K562 (cell line): Measurements from ENCODE around the gene SLC5A11. TPM values are rescaled to one million over a fixed set of nuclear protein-coding genes. Genes with fewer than 3 reads are reported as not detected.

ENCODE experiments used
- BCOR ChIP-seq: fragments of 450-650 bp; IDR thresholded peaks from 2 replicates; pipeline ENCODE4 v1.6.1; 2016
- DIDO1 ChIP-seq: fragments of 450-650 bp; IDR thresholded peaks from 2 replicates; pipeline ENCODE4 v1.6.1; 2016; ENCODE audit warnings: low read depth, missing biosample characterization, missing genetic modification characterization
- FOXJ3 ChIP-seq: sonication (generic); formaldehyde crosslinking; IDR thresholded peaks from 2 replicates; pipeline ENCODE4 v1.4.0; 2020; ENCODE audit warnings: mild to moderate bottlenecking, missing genetic modification reagents
- HDAC8 ChIP-seq: fragments of 450-650 bp; IDR thresholded peaks from 2 replicates; pipeline ENCODE4 v1.6.1; 2016; ENCODE audit warnings: mild to moderate bottlenecking, missing genetic modification characterization, moderate library complexity, missing compliant biosample characterization
- KLF16 ChIP-seq: IDR thresholded peaks from 2 replicates; pipeline ENCODE4 v1.6.1; 2016; ENCODE audit warnings: antibody characterized with exemption
- MIER1 ChIP-seq: fragments of 450-650 bp; IDR thresholded peaks from 2 replicates; pipeline ENCODE4 v1.6.1; 2016; ENCODE audit warnings: antibody characterized with exemption, mild to moderate bottlenecking, low read depth
- NR2C1 ChIP-seq, 2 experiments: fragments of 450-650 bp; IDR thresholded peaks; 2 replicates each; pipeline ENCODE4 v1.6.1; 2017; ENCODE audit warnings: mild to moderate bottlenecking in 2 of 2, antibody characterized with exemption in 1 of 2, inconsistent platforms in 1 of 2, missing compliant biosample characterization in 1 of 2, missing genetic modification characterization in 1 of 2
- OTX1 ChIP-seq: fragments of 450-650 bp; formaldehyde crosslinking; IDR thresholded peaks from 2 replicates; pipeline ENCODE4 v1.4.0; 2022; ENCODE audit warnings: mild to moderate bottlenecking
- RAD51 ChIP-seq: fragments of 450-650 bp; IDR thresholded peaks from 2 replicates; pipeline ENCODE4 v1.7.1; 2016; ENCODE audit warnings: low read depth, mild to moderate bottlenecking, borderline replicate concordance
- SREBF2 ChIP-seq: sonication (generic); formaldehyde crosslinking; IDR thresholded peaks from 2 replicates; pipeline ENCODE4 v1.4.0; 2020; ENCODE audit warnings: mild to moderate bottlenecking, missing genetic modification reagents
- STAG1 ChIP-seq: sonication (generic); formaldehyde crosslinking; IDR thresholded peaks from 2 replicates; pipeline ENCODE4 v1.5.0; 2020; ENCODE audit warnings: missing genetic modification reagents, borderline replicate concordance
- SUPT5H ChIP-seq: fragments of 450-650 bp; IDR thresholded peaks from 2 replicates; pipeline ENCODE4 v1.6.1; 2016
- THRAP3 ChIP-seq: fragments of 450-650 bp; IDR thresholded peaks from 2 replicates; pipeline ENCODE4 v1.6.1; 2016; ENCODE audit warnings: mild to moderate bottlenecking, inconsistent platforms, borderline replicate concordance
- ZFP30 ChIP-seq: fragments of 250-450 bp; sonication (Bioruptor Pico); IDR thresholded peaks from 2 replicates; pipeline ENCODE4 v1.8.0; 2022; ENCODE audit warnings: moderate library complexity, mild to moderate bottlenecking, inconsistent platforms, borderline replicate concordance
- ZKSCAN1 ChIP-seq: fragments of 150-350 bp; IDR thresholded peaks from 2 replicates; pipeline ENCODE4 v1.6.1; 2016; ENCODE audit warnings: low read depth, low read length
- ZNF217 ChIP-seq: sonication (generic); formaldehyde crosslinking; IDR thresholded peaks from 2 replicates; pipeline ENCODE4 v1.8.0; 2022; ENCODE audit warnings: mild to moderate bottlenecking, missing genetic modification reagents
- ZNF224 ChIP-seq: sonication (generic); formaldehyde crosslinking; IDR thresholded peaks from 2 replicates; pipeline ENCODE4 v1.8.0; 2022; ENCODE audit warnings: mild to moderate bottlenecking, missing genetic modification reagents
- ZZZ3 ChIP-seq: fragments of 450-650 bp; IDR thresholded peaks from 2 replicates; pipeline ENCODE4 v1.6.1; 2016; ENCODE audit warnings: antibody characterized with exemption, mild to moderate bottlenecking, moderate library complexity
- polyA plus RNA-seq, 8 experiments: library from polyadenylated mRNA; depleted of rRNA in 4 of 8; stranded (reverse) in 5 of 8; unstranded in 3 of 8; fragments of >200 nt; fragmentation: Nextera tagmentation in 2 of 8; fragmentation: Illumina TruSeq in 1 of 8; extraction: Ambion mirVana in 2 of 8; extraction: Trizol in 1 of 8; gene quantifications; 2 replicates each; pipeline versions ENCODE4 v1.2.1 to v1.2.3, GENCODE V29; 2011 to 2014; ENCODE audit warnings: inconsistent platforms in 1 of 8, missing spikeins in 1 of 8
- total RNA-seq, 7 experiments: library from RNA; depleted of rRNA in 6 of 7; stranded (reverse); fragments of >200 nt in 6 of 7; fragmentation: Illumina TruSeq in 2 of 7; extraction: Trizol in 2 of 7; gene quantifications; 2 replicates each; pipeline versions ENCODE4 v1.2.1 to v1.2.3, GENCODE V29; 2011 to 2021; ENCODE audit warnings: low replicate concordance in 1 of 7
- TF ChIP-seq, protein P1 (sequence below), 2 experiments: IDR thresholded peaks in 1 of 2; conservative IDR thresholded peaks in 1 of 2; 2 replicates each; pipeline ENCODE4 v1.6.1; 2016; ENCODE audit warnings: low read depth in 2 of 2, mild to moderate bottlenecking in 1 of 2, missing compliant biosample characterization in 1 of 2, missing genetic modification characterization in 1 of 2, moderate library complexity in 1 of 2
- TF ChIP-seq, protein P2 (sequence below): sonication (generic); formaldehyde crosslinking; IDR thresholded peaks from 2 replicates; pipeline ENCODE4 v1.8.1; 2023; ENCODE audit warnings: mild to moderate bottlenecking, missing genetic modification reagents
- TF ChIP-seq, protein P3 (sequence below), 2 experiments: fragments of 450-650 bp in 1 of 2; sonication (generic) in 1 of 2; formaldehyde crosslinking in 1 of 2; IDR thresholded peaks in 1 of 2; conservative IDR thresholded peaks in 1 of 2; 2 replicates each; pipeline versions ENCODE4 v1.6.1 to v1.8.1; 2016 to 2023; ENCODE audit warnings: mild to moderate bottlenecking in 2 of 2, moderate library complexity in 2 of 2, inconsistent platforms in 1 of 2, missing genetic modification reagents in 1 of 2
- TF ChIP-seq, protein P4 (sequence below): fragments of 250-450 bp; sonication (Bioruptor Pico); IDR thresholded peaks from 2 replicates; pipeline ENCODE4 v1.8.0; 2022; ENCODE audit warnings: inconsistent platforms

The SLC5A11 gene
- total and polyA plus RNA-seq, 9 of the 15 experiments (the other 6 are each of a cell fraction or from before 2014, with no cell fraction given): 0.04 to 0.25 (median 0.11) TPM; not detected in 3

DNA sequence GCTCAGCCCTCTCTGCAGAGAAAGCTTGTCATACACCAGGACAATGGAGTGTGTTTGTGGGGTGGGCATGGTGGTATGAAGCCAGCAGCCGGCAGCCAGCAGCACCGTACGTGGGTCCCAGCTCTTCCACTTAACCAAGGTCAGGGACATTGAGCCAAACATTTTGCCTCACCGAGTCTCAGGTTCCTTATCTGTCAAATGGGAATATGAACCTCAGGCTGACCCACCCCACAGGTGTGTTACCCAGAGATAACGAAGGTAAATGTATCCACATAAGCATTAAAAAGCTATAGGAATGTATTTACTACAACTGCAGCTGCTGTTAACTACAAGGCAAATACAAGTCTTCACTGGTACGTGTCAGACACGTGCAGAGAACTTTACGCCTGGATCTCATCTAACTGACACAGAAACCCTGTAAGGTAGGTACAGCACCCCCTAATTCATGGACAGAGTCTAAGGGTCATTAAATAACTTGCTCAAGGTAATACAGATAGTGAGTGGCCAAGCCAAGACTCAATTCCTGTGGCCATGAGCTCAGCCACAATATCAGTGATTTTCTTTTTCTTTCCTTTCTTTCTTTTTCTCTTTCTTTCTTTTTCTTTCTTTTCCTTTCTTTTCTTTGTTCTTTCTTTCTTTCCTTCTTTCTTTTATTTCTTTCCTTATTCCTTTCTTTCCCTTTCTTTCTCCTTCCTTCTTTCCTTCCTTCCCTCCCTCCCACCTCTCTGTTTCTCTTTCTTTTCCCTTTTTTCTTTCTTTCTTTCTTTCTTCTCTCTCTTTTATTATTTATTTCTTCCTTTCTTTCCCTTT, 990 bp downstream of the SLC5A11 start (continued):
- TF ChIP-seq DIDO1 (tag): no peak
- TF ChIP-seq NR2C1 (IDR thresholded peaks at IDR 0.05): no peak
- TF ChIP-seq NR2C1 (tag; IDR thresholded peaks at IDR 0.05): no peak
- TF ChIP-seq, protein P1, sequence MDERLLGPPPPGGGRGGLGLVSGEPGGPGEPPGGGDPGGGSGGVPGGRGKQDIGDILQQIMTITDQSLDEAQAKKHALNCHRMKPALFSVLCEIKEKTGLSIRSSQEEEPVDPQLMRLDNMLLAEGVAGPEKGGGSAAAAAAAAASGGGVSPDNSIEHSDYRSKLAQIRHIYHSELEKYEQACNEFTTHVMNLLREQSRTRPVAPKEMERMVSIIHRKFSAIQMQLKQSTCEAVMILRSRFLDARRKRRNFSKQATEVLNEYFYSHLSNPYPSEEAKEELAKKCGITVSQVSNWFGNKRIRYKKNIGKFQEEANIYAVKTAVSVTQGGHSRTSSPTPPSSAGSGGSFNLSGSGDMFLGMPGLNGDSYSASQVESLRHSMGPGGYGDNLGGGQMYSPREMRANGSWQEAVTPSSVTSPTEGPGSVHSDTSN (CRISPR knock-in tag; IDR thresholded peaks at IDR 0.05; ENCODE audit: low read depth): no peak
- TF ChIP-seq, protein P1 (tag; conservative IDR thresholded peaks at IDR 0.05; ENCODE audit: low read depth): no peak
- TF ChIP-seq RAD51: no peak
- TF ChIP-seq SUPT5H: no peak
- TF ChIP-seq, protein P2, sequence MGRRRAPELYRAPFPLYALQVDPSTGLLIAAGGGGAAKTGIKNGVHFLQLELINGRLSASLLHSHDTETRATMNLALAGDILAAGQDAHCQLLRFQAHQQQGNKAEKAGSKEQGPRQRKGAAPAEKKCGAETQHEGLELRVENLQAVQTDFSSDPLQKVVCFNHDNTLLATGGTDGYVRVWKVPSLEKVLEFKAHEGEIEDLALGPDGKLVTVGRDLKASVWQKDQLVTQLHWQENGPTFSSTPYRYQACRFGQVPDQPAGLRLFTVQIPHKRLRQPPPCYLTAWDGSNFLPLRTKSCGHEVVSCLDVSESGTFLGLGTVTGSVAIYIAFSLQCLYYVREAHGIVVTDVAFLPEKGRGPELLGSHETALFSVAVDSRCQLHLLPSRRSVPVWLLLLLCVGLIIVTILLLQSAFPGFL (CRISPR knock-in tag): no peak
- TF ChIP-seq ZNF217 (CRISPR knock-in tag): no peak
- TF ChIP-seq ZZZ3: no peak
- peak; percentile 64; the same call in 1 of the 2 replicates for TF ChIP-seq THRAP3
- TF ChIP-seq ZFP30 (CRISPR knock-in tag): no peak
- TF ChIP-seq SREBF2 (CRISPR knock-in tag): no peak
- TF ChIP-seq MIER1: peak; percentile 42; the same call in 1 of the 2 replicates
- TF ChIP-seq KLF16: no peak
- TF ChIP-seq OTX1 (CRISPR knock-in tag): no peak
- TF ChIP-seq BCOR: no peak
- no peak for TF ChIP-seq STAG1 (CRISPR knock-in tag)
- TF ChIP-seq, protein P3, sequence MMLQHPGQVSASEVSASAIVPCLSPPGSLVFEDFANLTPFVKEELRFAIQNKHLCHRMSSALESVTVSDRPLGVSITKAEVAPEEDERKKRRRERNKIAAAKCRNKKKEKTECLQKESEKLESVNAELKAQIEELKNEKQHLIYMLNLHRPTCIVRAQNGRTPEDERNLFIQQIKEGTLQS (IDR thresholded peaks at IDR 0.05): no peak
- TF ChIP-seq, protein P3 (CRISPR knock-in tag; conservative IDR thresholded peaks at IDR 0.05): no peak
- no peak for TF ChIP-seq ZNF224 (CRISPR knock-in tag)
- TF ChIP-seq, protein P4, sequence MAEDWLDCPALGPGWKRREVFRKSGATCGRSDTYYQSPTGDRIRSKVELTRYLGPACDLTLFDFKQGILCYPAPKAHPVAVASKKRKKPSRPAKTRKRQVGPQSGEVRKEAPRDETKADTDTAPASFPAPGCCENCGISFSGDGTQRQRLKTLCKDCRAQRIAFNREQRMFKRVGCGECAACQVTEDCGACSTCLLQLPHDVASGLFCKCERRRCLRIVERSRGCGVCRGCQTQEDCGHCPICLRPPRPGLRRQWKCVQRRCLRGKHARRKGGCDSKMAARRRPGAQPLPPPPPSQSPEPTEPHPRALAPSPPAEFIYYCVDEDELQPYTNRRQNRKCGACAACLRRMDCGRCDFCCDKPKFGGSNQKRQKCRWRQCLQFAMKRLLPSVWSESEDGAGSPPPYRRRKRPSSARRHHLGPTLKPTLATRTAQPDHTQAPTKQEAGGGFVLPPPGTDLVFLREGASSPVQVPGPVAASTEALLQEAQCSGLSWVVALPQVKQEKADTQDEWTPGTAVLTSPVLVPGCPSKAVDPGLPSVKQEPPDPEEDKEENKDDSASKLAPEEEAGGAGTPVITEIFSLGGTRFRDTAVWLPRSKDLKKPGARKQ (CRISPR knock-in tag): no peak
- TF ChIP-seq ZKSCAN1: no peak
- no peak for TF ChIP-seq HDAC8 (tag)
- no peak for TF ChIP-seq FOXJ3 (CRISPR knock-in tag)
